ENCODE results near the gene PRSS36. TPM values are rescaled to one million over a fixed set of nuclear protein-coding genes. Genes with fewer than 3 reads are reported as not detected.

Gene PRSS36
- total RNA-seq, 1 donor from 2014 or later, result 0.60 TPM

- DNase-seq (no peak), ATAC-seq (ENCODE audit: low read depth) (no peak)
- no peak for TF ChIP-seq CTCF (IDR thresholded peaks at IDR 0.05)
- H3K9me3 Mint-ChIP-seq, result no peaks in the 10 kb centered on the region
- H3K36me3 Mint-ChIP-seq (ENCODE audit: low read depth), result peaks cover 96% of the 10 kb centered on the region
- peaks cover 34% of the 10 kb centered on the region for H3K4me1 Mint-ChIP-seq
- intact Hi-C loops (cut with micrococcal nuclease), result no loop called here
- CTCF ChIA-PET, result no interaction called here
- H3K27ac Mint-ChIP-seq, result peak overlapping the region; percentile 54
- H3K27me3 Mint-ChIP-seq, result no peaks in the 10 kb centered on the region
- H3K4me3 Mint-ChIP-seq, result no peak overlapping the region
- POLR2A ChIA-PET, result interaction anchor here (0.7 to 4.0 kb wide), 4 partner anchors 8 to 11 kb away, joined by 6 to 16 read pairs (median 12); partner anchors contain the start of gene FUS
Observed at GRCh38 chr16:31190818-31191444, 41.1 kb upstream of the PRSS36 start.

GRCh38 chr16:31190061-31190460 lies 40.2 kb upstream of the PRSS36 start:
- peaks cover 96% of the 10 kb centered on the region for H3K36me3 Mint-ChIP-seq (ENCODE audit: low read depth)
- DNase-seq (no peak), ATAC-seq (ENCODE audit: low read depth) (no peak)
- ChIA-PET CTCF (interaction anchor here (1.6 kb wide), 1 partner anchor 12 kb away, joined by 3 read pairs; the partner anchor contains the start of gene PYCARD), POLR2A (interaction anchor here (2.2 to 2.5 kb wide), 2 partner anchors 10 to 11 kb away, joined by 11 to 16 read pairs; partner anchors contain the start of gene FUS)
- TF ChIP-seq CTCF (IDR thresholded peaks at IDR 0.05), result no peak
- H3K27ac Mint-ChIP-seq, result peak overlapping the region; percentile 59
- no peak overlapping the region for H3K4me3 Mint-ChIP-seq
- no peaks in the 10 kb centered on the region for H3K9me3 Mint-ChIP-seq
- H3K4me1 Mint-ChIP-seq, result peaks cover 37% of the 10 kb centered on the region
- H3K27me3 Mint-ChIP-seq, result no peaks in the 10 kb centered on the region
- intact Hi-C loops (cut with micrococcal nuclease), result no loop called here

- intact Hi-C loops (cut with micrococcal nuclease), result no loop called here
- POLR2A ChIA-PET, result interaction anchor here (2.2 to 2.5 kb wide), 2 partner anchors 9 to 12 kb away, joined by 11 to 16 read pairs; partner anchors contain the start of gene FUS
Observed at GRCh38 chr16:31189412-31189778, 39.5 kb upstream of the PRSS36 start.

GRCh38 chr16:31188450-31189411 lies 38.9 kb upstream of the PRSS36 start:
- Mint-ChIP-seq H3K4me1 (peaks cover 41% of the 10 kb centered on the region), H3K9me3 (no peaks in the 10 kb centered on the region), H3K27ac (no peak overlapping the region), H3K4me3 (no peak overlapping the region), H3K27me3 (no peaks in the 10 kb centered on the region), H3K36me3 (ENCODE audit: low read depth) (peaks cover 96% of the 10 kb centered on the region)
- no peak for DNase-seq
- ChIA-PET POLR2A (interaction anchor here (0.6 to 2.5 kb wide), 3 partner anchors 8 to 198 kb away, joined by 3 to 16 read pairs (median 11); partner anchors contain the start of gene FUS), CTCF (interaction anchor here (1.3 to 1.6 kb wide), 2 partner anchors 13 to 46 kb away, joined by 3 to 5 read pairs; partner anchors contain the start of gene PYCARD)
- no peak for TF ChIP-seq CTCF (IDR thresholded peaks at IDR 0.05)
- intact Hi-C loops (cut with micrococcal nuclease), result no loop called here
- no peak for ATAC-seq (ENCODE audit: low read depth)

More at GRCh38 chr16:31189412-31189778, 39.5 kb upstream of the PRSS36 start:
- Mint-ChIP-seq H3K4me3 (no peak overlapping the region), H3K27ac (no peak overlapping the region), H3K27me3 (no peaks in the 10 kb centered on the region), H3K4me1 (peaks cover 37% of the 10 kb centered on the region), H3K9me3 (no peaks in the 10 kb centered on the region), H3K36me3 (ENCODE audit: low read depth) (peaks cover 98% of the 10 kb centered on the region)
- DNase-seq, result no peak
- no peak for TF ChIP-seq CTCF (IDR thresholded peaks at IDR 0.05)
- no peak for ATAC-seq (ENCODE audit: low read depth)
- CTCF ChIA-PET, result interaction anchor here (1.6 kb wide), 1 partner anchor 13 kb away, joined by 3 read pairs; the partner anchor contains the start of gene PYCARD

All from activated B cell treated with CpG ODN at 0.5 μM for 24 hours (primary cell).